HK-2 (cell line): ENCODE results near the gene LINGO3.
"Not testable (repeated sequence)": the region's sequence is repeated elsewhere in the genome, so short reads cannot be mapped to it uniquely, and the experiment has no call there.

ENCODE experiments used
- DNase-seq: peaks from one replicate; pipeline ENCODE4 v3.0.0-alpha.2; 2018; ENCODE audit not compliant: unreplicated experiment

Gene LINGO3

DNA sequence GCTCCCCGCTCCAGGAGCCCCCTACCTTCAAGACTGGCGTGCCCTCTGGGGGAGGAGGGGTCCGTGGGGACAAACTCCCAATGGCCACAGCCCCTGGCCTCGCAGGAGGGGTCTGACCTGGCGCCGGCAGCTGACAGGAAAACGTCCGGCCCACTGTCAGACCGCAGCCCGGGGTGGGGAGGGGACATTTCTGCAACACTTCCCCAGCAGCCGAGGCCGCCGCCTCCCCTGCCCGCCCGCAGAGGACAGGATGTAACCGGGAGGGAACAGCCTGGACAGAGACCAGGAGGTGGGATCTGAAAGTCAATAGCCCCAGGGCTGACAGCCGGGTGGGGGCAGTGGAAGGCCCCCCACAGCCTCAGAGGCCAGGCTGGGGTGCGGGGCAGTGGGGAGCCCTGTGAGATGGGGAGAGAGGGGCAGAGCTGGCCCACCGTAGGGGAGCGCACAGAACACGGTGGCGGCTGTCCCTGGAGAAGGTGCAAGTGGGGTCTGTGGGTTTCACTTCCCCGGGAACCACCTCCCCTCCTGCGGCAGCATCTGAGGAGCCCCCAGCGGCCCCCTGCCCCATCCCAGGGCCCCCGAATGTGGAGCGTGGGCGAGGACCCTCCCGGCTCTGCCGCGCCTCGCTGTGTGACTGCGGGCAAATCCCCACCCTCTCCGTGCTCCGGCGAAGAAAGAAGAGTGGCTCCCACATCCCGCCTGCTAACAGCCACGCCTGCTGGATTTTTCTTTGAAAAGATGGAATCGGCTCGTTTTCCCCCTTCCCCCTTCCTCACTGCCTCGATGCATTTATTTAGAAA, 25.7 kb downstream of the LINGO3 start, which contains the start of gene PEAK3:
TSS of gene PEAK3 (minus strand) at position 114 of the 800 bp plus-strand sequence. CDS start 1,244 bp downstream, outside the sequence.
- peak; percentile 71 for DNase-seq

DNA sequence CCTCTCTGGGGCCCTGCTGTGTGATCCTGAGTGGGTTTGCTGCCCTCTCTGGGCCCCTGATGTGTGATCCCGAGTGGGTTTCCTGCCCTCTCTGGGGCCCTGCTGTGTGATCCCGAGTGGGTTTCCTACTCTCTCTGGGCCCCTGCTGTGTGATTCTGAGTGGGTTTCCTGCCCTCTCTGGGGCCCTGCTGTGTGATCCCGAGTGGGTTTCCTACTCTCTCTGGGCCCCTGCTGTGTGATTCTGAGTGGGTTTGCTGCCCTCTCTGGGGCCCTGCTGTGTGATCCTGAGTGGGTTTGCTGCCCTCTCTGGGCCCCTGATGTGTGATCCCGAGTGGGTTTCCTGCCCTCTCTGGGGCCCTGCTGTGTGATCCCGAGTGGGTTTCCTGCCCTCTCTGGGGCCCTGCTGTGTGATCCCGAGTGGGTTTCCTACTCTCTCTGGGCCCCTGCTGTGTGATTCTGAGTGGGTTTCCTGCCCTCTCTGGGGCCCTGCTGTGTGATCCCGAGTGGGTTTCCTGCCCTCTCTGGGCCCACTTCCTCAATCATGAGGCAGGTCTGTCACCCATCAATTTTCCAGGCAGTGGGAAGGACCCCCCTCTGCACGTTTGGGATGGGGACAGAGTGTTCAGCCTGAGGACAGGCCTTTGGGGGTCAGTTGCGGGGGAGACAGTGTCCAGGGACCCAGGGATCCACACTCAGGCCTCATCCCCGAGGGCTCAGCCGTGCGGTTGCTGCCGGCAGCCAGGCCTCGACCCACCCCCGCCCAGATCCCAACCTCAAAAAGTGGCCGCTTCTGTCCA, 26.5 kb downstream of the LINGO3 start:
- not testable (repeated sequence) for DNase-seq

DNA sequence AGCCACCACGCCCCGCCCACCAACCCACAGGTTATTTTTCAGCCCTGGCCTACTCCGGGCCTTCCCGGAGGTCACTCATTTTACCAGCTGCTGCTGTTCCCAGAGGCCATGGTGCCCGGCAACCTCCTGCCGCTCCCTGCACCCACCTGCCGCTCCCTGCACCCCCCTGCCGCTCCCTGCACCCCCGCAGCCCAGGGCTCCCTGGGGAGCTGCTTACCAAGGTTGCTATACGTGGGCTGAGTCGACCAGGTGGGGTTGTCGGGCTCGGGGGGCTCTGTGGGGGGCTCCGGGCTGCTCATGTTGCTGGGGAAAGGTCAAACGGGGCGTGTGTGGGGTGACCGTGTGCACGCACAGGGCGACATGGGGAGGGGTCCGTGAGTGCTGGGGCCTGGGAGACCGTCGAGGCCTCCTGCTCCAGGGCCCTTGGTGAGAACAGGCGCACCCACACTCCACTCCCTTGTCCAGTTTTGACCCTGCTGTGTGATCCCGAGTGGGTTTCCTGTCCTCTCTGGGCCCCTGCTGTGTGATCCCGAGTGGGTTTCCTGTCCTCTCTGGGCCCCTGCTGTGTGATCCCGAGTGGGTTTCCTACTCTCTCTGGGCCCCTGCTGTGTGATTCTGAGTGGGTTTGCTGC, 27.2 kb downstream of the LINGO3 start:
- no peak for DNase-seq

DNA sequence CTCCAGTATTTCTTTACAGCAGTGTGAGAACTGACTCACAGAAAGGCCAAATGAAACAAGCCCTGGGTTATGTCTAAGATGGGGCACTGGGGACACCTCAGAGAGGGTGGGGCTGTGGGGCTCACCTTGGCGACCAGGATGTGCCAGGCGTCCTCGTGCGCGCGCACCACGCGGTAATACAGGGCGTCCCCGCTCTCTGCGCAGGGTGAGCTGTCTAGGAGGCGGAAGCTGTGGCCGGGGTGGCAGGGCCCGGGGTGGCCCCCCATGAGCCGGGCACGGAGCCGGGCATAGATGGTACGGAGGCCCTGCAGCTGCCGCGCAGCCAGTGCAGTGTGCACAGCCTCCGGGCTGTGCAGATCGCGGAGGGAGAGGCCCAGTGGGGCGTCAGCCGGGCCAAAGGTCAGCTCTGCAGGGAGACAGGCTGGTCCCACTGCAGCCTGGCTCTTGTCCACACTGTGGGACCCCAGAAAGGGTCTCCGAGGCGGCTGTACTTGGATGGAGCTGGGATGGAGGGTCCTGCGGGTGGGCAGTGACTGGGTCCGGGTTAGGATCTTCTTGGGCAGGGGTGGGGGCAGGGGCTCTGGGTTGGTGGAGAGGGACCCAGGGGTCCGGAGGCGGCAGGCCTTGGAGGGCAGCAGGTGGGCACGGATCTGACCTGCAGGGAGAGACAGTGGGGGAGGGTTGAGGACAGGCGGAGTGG, 29.3 kb downstream of the LINGO3 start:
- no peak for DNase-seq

DNA sequence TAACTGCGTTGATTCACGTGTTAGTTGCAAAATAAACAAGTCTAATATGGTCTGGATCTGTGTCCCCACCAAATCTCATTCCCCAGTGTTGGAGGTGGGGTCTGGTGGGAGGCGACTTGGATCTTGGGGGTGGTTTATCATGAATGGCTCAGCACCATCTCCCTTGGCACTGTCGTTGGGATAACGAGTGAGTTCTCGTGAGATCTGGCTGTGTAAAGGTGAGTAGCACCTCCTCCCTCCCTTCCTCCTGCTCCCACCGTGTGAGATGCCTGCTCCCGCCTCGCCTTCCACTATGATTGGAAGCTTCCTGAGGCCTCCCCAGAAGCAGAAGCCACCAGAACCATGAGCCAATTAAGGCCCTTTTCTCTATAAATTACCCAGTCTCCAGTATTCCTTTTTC, 30.8 kb downstream of the LINGO3 start:
- DNase-seq: no peak

DNA sequence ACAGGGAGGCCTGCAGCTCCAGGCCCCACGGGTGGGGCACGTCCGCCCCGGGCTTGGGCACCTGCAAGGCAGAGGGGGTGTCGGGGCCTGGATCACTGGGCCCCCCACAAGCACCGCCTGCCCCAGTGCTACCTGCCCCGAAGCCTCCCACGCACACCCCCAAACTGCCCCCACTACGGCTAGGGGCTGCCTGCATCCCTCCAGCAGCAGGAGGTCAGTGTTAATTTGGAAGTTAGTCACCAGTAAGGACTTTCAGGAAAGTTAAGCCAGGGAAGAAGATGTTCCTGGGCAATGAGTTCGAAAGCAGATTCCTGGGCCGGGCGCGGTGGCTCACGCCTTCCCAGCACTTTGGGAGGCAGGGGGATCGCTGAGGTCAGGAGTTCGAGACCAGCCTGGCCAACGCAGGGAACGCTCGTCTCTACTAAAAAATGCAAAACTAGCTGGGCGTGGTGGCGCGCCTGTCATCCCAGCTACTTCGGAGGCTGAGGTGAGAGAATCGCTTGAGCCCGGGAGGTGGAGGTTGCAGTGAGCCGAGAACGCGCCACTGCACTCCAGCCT, 31.4 kb downstream of the LINGO3 start:
- DNase-seq: no peak

DNA sequence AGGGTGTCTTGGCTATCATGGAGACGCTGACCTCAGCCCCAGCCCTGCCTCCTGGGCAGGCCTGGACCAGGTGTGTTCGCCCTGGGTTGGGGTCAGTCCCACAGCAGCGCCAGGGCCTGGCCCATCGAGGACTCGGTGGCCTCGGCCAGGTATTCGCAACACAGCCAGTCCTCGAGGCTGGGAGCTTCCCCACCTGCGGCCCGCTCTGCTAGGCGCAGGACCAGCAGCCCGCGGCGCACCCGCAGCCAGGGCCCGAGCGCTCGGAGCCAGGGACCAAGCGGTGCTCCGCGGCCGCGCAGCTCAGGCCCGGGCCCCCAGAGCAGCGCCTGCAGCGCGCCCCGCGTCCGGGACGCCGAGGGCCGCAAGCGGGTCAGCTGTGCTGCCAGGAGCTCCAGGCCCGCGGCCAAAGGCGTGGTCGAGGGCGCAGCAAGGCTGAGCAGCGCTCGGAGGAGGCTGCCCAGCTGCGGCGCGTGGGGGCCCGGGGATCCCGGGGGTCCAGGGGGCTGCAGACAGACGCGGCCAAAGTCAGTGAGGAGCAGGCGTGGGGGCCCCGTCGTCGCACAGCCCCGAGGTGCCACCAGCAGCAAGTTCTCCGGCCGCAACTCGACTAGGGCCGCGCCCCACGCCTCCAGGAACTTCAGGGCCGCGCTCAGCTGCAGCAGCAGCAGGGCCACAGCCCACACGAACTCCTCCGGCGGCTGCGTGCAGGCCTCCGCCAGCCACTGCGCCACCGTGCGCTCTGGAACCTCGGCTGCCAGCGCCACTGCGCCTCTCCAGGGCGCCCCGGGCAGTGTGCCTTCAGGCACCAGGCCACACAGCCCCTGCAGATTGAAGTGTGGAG, 32.1 kb downstream of the LINGO3 start:
- DNase-seq: no peak

DNA sequence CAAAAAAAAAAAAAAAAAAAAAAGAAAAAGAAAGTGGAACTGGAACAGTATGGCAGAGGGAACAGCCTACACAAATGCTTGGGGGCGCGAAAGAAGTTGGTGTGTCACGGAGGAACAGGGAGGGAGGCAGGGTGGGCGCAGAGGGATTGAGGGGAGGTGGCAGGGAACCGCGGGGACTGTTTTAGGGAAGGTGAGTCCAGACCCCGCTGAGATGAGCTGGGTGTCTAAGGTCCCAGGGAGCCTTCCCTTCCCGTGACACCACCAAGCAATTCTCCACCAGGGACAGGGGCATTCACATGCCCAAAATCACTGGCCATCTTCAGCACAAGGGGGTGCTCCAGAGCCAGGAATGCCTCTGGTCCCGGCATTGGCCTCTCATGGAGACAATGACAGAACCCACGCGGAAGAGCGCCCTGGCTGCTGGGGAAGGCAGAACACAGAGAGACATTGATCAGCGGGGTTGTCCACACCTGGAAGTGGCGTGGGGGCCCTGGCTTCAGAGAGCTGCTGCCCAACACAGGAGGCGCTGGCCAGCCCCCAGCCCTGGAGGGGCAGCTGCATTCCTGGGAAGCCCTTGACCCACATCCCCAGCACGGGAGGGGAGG, 32.9 kb downstream of the LINGO3 start:
- peak; percentile 71 for DNase-seq

DNA sequence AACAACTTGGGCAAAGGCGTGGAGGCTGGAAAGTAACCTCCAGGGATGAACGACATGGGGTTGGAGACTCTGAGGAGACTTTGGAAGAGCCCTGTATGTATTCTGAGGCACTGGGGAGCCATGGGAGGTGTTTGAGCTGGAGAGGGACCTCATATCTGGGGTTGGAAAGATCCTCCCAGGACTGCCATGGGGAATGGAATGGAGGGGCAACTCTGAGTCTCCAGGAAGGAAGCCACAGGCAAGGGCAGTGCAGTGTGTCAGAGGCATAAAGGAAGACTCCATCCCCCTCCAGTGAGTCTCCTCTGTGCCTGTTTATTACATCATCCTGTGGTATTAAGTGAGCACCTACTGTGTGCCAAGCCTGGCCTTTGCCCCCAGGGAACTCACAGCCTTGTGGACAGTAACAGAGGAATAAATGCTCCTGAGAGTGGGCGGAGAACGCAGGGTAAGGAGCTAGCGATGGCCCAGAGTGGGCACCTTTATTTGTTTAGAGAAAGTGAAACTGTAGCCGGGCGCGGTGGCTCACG, 33.7 kb downstream of the LINGO3 start:
- DNase-seq: no peak

DNA sequence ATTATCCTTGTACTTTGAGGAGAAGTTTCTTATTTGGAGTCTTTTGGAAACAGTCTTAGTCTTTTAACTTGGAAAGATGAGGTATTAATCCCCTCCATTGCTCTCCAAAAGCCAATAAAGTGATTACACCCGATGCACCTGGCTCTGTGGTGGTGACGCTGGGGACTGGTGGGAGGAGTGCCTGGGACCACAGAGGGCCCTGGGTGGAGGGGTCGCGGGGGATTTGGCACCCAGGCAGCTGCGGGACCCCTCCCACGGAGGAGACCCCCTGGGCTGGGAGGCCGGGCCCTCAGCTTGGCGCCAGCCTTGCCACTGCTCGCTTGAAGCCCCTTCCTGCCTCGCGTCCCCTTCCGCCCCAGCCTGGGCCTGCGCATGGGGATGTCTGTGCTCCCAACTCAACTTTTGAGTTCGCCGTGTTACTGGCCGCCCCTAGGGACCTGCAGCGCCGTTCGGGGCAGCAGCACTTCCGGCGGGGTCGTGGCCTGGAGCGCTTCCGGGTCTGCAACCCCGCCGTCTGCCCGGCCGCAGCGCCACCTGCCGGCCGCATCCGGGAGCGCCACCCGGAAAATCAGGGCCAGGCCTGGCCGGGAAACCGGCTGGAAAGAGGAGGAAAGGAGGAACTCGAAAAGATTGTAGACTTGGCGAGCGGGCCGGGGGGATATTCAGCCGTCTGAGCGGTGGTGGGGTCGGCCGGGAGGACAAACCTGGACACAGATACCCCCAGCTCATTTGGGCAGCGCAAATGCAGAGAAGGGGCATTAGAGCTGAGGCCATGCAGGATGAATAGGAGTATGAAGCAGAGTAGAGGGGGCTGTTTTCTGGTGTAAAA, 34.4 kb downstream of the LINGO3 start:
- DNase-seq: no peak

DNA sequence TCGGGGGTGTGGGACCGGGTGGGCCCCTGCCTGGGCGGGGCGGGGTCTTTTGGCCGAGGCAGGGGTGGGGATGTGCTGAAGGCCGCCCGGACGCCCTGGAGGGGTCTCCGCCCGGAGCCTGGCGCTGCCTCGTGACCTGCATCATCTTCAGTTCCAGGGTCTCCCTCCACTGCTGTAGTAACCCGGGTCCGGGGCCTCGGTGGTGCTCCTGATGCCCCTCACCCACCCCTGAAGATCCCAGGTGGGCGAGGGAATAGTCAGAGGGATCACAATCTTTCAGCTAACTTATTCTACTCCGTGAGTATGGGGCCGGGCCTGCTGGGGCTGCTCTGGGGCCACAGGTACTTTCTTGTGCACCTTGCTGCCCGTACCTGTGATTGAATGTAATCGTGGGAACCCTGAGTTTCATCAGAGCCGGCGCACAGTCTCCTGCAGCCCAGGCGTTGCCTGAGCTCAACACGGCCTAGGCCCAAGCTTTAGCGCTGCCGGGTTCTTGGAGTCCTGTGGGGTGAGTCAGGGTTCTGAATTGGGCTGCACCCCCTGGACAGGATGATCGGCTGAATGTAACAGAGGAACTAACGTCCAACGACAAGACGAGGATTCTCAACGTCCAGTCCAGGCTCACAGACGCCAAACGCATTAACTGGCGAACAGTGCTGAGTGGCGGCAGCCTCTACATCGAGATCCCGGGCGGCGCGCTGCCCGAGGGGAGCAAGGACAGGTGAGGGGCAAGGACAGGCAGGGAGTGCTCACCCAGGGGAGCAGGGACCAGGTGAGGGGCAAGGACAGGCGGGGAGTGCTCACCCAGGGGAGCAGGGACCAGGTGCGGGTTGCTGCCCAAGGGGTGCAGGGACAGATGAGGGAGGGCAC, 36.5 kb downstream of the LINGO3 start:
- no peak for DNase-seq

DNA sequence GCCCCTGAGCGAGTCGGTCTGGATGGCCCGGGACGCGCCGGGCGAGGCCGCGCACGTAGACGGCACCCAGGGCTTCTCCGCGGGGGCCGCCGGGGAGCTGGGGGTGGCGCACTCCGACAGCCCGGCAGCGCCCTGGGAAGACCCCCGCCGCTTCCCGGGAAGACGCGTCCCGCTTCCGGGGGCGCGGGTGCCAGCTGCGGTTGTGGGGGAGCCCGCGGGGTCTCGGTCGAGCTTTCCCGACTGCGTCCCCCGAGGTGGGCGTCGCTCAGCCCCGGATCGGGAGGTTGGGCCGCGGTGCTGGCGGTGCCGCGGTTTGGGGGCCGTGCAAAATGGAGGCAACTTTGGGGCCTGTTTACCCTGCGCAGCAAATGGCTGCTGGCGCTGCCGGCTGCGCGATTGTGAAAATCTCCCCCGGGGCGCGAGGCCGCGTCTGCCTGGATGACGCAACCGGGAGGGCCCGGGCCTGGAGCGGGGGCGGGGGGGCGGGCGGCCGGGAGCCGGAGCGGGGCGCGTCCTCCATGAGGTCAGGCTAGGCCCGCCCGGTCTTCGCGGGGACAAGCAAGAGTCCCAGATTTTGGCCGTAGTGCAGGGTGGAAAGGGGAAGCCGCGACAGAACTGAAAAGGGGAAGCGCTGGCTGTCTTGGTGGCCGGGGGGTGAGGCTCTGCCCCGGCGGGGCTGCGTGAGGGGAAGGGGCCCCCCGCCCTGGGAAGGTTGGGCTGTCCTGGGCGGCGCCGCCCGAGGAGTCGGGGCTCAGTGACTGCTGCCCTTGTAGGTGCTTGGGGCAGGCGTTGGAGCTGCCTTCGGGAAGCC, 37.3 kb downstream of the LINGO3 start:
- peak; percentile 77 for DNase-seq

DNA sequence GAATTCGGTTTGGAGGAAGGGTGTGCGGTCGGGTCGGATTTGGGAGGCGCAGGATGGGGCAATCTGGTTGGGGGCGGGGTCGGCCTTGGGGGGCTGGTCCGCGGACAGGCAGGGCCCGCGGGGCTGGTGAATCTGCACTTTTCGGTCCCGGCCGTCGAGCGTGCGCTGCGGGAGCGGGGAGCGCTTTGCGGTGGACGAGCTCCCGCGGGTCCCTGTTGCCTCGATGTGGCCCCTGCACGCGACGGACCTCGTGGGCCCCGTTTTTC, 37.9 kb downstream of the LINGO3 start:
- no peak for DNase-seq

DNA sequence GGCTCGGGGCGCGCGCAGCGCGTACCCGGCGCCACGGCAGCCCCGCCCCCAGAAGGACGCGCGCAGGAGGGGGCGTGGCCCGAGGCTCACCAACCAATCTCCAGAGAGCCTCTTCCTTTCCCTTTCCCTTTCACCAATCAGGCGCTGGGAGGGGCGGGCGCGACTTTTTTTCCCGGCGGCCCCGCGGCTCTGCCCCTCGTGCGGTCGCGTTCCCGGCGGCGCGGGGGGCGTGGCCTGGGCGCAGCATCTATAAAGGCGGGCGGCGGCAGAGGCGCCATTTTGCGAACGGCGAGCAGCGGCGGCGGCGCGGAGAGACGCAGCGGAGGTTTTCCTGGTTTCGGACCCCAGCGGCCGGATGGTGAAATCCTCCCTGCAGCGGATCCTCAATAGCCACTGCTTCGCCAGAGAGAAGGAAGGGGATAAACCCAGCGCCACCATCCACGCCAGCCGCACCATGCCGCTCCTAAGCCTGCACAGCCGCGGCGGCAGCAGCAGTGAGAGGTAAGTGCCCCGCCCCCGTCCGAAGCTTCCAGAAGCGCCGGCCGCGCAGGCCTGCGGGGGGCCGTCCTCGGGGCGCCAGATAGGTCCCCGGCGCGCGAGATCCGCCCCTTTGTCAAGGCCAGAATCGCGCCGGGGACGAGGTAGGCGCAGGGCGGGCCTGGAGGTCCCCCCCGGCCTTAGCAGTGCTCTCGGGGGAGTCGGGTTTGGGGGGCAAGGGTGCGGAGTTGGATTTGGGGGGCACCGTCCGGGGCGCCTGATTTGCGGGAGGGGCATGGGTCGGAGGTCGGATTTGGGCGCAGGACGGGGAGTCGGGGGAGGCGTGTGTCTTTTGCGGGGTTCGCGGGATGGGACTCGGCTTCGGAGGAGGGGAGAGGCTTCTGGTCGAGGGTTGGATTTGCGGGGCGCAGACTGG, 38.5 kb downstream of the LINGO3 start:
- peak; percentile 99 for DNase-seq

DNA sequence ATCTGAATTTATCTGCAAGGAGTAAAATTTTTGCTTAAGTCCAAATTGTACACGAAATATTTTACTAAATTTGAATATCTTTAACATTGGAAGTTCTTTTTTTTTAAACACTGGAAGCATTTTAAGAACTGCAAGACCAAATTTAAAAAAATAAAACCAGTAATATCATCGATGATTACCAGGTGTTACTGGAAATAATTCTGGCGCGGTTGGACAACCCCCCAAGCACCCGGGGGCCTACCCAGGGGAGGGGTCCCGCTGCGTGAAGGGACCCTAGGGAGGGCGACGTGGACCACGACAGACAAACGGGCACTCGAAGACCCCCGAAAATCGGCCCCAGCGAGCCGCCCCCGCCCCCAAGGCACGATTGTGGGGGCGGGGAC, 39.1 kb downstream of the LINGO3 start:
- no peak for DNase-seq

DNA sequence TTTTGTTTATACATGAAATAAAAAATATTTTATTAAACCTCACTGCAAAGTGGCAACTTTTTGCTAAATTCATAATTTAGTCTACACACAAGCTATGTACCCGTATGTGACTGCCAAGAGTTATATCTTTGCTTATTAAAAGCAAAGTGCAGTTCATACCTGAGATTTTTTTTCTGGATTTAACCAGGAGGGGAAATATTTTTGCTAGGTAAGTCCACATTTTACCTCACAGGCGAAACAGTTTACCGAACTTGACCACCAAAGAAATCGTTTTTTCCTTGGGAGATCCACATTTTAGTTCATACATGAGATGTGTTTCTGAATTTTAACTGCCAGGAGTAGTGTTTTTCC, 39.5 kb downstream of the LINGO3 start:
- no peak for DNase-seq
